Upper lobe of left lung (tissue), 6 donors: ENCODE data around the gene ULK4. TPM values are rescaled to one million over a fixed set of nuclear protein-coding genes. Genes with fewer than 3 reads are reported as not detected.

ENCODE experiments used
- ATAC-seq, 2 donors: fragments of 200-7000 bp; cut with Tn5 transposase; one replicate each; pipeline ENCODE4 v1.9.1; 2022; ENCODE audit warnings: mild to moderate bottlenecking in 2 of 2, moderate library complexity in 2 of 2; ENCODE audit not compliant: low FRiP score in 2 of 2
- DNase-seq, 2 donors: peaks; one replicate each; pipeline ENCODE4 v3.0.0-alpha.2; 2019 to 2020
- H3K27ac ChIP-seq, 4 donors: fragments of 200-600 bp; sonication (generic); one replicate each; pipeline ENCODE4 v1.5.1; 2016 to 2019
- H3K27me3 ChIP-seq, 4 donors: fragments of 200-600 bp; sonication (generic); one replicate each; pipeline ENCODE4 v1.5.1; 2017 to 2019
- H3K36me3 ChIP-seq, 4 donors: fragments of 200-600 bp; sonication (generic); one replicate each; pipeline ENCODE4 v1.5.1; 2016 to 2019
- H3K4me1 ChIP-seq, 4 donors: fragments of 200-600 bp; sonication (generic); one replicate each; pipeline ENCODE4 v1.5.1; 2018 to 2019
- H3K4me3 ChIP-seq, 4 donors: fragments of 200-600 bp; sonication (generic); one replicate each; pipeline ENCODE4 v1.5.1; 2017 to 2019; ENCODE audit warnings: mild to moderate bottlenecking in 2 of 4, moderate library complexity in 1 of 4
- H3K9me3 ChIP-seq, 4 donors: fragments of 200-600 bp; sonication (generic); one replicate each; pipeline ENCODE4 v1.5.1; 2018 to 2019
- CTCF ChIP-seq, 6 experiments: fragments of 450-650 bp in 4 of 6; fragments of 200-600 bp in 2 of 6; sonication (generic) in 2 of 6; IDR thresholded peaks; one replicate each; pipeline ENCODE4 v1.5.1; 2016 to 2019; ENCODE audit warnings: antibody characterized with exemption in 6 of 6
- EP300 ChIP-seq, 4 donors: sonication (generic); formaldehyde crosslinking; IDR thresholded peaks; one replicate each; pipeline ENCODE4 v1.5.1; 2017; ENCODE audit warnings: antibody characterized with exemption in 4 of 4, control low read depth in 2 of 4
- POLR2A ChIP-seq, 4 donors: fragments of 450-650 bp; IDR thresholded peaks; one replicate each; pipeline ENCODE4 v1.5.1; 2016 to 2017; ENCODE audit warnings: antibody characterized with exemption in 4 of 4, mild to moderate bottlenecking in 2 of 4
- POLR2AphosphoS5 ChIP-seq, 2 donors: sonication (generic); formaldehyde crosslinking; IDR thresholded peaks; one replicate each; pipeline ENCODE4 v1.5.1; 2017; ENCODE audit warnings: antibody characterized with exemption in 2 of 2
- WGBS, 2 donors: methylation state at CpG; one replicate each; pipeline ENCODE4 v1.1.5; 2017 to 2018; 5-methylcytosine and 5-hydroxymethylcytosine counted together
- total RNA-seq, 6 donors: library from RNA; depleted of rRNA in 4 of 6; stranded (reverse); fragments of >200 nt in 4 of 6; gene quantifications; one replicate each; pipeline versions ENCODE4 v1.1.0 to v1.2.1, GENCODE V29; 2016 to 2021
- donor health status: DM: no; HTN: no; CAD: no; lungs with moderate emphysema.
- donor health status: DM: no; HTN: yes; CAD: no; lungs with severe emphysema.

The ULK4 gene
- total RNA-seq, 6 donors from 2014 or later = 9.4 to 76.5 (median 28.1) TPM

- ATAC-seq = no peak
- no peak for DNase-seq
- TF ChIP-seq POLR2A (IDR thresholded peaks at IDR 0.05) (no peak), CTCF (IDR thresholded peaks at IDR 0.05) (no peak), POLR2AphosphoS5 (IDR thresholded peaks at IDR 0.05) (no peak)
- H3K4me1 ChIP-seq = no peaks in the 10 kb centered on the region
- no peak overlapping the region for H3K27ac ChIP-seq
- H3K4me3 ChIP-seq = no peak overlapping the region
- H3K9me3 ChIP-seq = peaks cover 0 to 6% (median 0%) of the 10 kb centered on the region in 4 donors
- H3K36me3 ChIP-seq = no peaks in the 10 kb centered on the region
- 90 to 92% methylated on average over 4 of the region's 4 CpGs for WGBS, 2 donors
- no peaks in the 10 kb centered on the region for H3K27me3 ChIP-seq
Observed at GRCh38 chr3:41441568-41441967, 520.3 kb downstream of the ULK4 start.

DNA sequence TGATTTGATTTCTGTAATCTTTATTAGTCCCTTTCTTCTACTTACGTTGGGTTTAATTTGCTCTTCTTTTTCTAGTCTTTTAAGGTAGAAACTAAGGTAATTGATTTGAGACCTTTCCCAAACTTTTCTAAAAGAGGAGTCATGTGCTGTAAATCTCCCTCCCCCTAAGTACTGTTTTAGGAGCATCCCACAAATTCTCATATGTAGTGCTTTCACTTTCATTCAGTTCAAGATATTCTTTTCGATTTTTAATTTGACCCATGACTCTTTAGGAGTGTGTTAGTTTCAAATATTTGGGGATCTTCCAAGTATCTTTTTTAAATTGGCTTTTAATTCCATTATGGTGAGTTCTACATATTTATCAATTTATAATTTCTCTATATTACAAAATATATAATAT, 520.8 kb downstream of the ULK4 start:
- Histone ChIP-seq H3K27me3 (no peaks in the 10 kb centered on the region), H3K4me3 (no peak overlapping the region), H3K36me3 (no peaks in the 10 kb centered on the region), H3K27ac (no peak overlapping the region), H3K4me1 (no peaks in the 10 kb centered on the region), H3K9me3 (peaks cover 0 to 6% (median 0%) of the 10 kb centered on the region in 4 donors)
- TF ChIP-seq CTCF (IDR thresholded peaks at IDR 0.05) (no peak), POLR2A (IDR thresholded peaks at IDR 0.05) (no peak), POLR2AphosphoS5 (IDR thresholded peaks at IDR 0.05) (no peak), EP300 (IDR thresholded peaks at IDR 0.05) (no peak)
- ATAC-seq (no peak), DNase-seq (no peak)
- WGBS, 2 donors = 90 to 91% methylated on average over 2 of the region's 2 CpGs

- Histone ChIP-seq H3K9me3 (peaks cover 0 to 6% (median 0%) of the 10 kb centered on the region in 4 donors), H3K27me3 (no peaks in the 10 kb centered on the region), H3K27ac (no peak overlapping the region), H3K4me3 (no peak overlapping the region), H3K36me3 (no peaks in the 10 kb centered on the region), H3K4me1 (no peaks in the 10 kb centered on the region)
- DNase-seq (no peak), ATAC-seq (no peak)
- TF ChIP-seq POLR2A (IDR thresholded peaks at IDR 0.05) (no peak), EP300 (IDR thresholded peaks at IDR 0.05) (no peak), POLR2AphosphoS5 (IDR thresholded peaks at IDR 0.05) (no peak), CTCF (IDR thresholded peaks at IDR 0.05) (no peak)
- WGBS, 2 donors = 88 to 94% methylated on average over 1 of the region's 1 CpG
Observed at GRCh38 chr3:41436983-41437382, 524.9 kb downstream of the ULK4 start.

- WGBS, 2 donors = 91% methylated on average over 2 of the region's 2 CpGs
Observed at GRCh38 chr3:41434781-41435180, 527.1 kb downstream of the ULK4 start.

More at GRCh38 chr3:41434781-41435180, 527.1 kb downstream of the ULK4 start:
- Histone ChIP-seq H3K36me3 (no peaks in the 10 kb centered on the region), H3K27me3 (no peaks in the 10 kb centered on the region), H3K4me1 (no peaks in the 10 kb centered on the region), H3K9me3 (peaks cover 0 to under 1% (median 0%) of the 10 kb centered on the region in 4 donors), H3K4me3 (no peak overlapping the region), H3K27ac (no peak overlapping the region)
- ATAC-seq = no peak
- no peak for DNase-seq
- TF ChIP-seq CTCF (IDR thresholded peaks at IDR 0.05) (no peak), POLR2A (IDR thresholded peaks at IDR 0.05) (no peak), EP300 (IDR thresholded peaks at IDR 0.05) (no peak), POLR2AphosphoS5 (IDR thresholded peaks at IDR 0.05) (no peak)
